K562 (cell line): ENCODE measurements around the gene GPRIN2. TPM values are rescaled to one million over a fixed set of nuclear protein-coding genes. Genes with fewer than 3 reads are reported as not detected.
A peak's percentile ranks its signal among the peaks of the same experiment; 100 is the strongest.

Experiments used
- IRF2 ChIP-seq: sonication (generic); formaldehyde crosslinking; IDR thresholded peaks from 2 replicates; pipeline ENCODE4 v1.8.1; 2022; ENCODE audit warnings: mild to moderate bottlenecking, missing genetic modification reagents
- JUND ChIP-seq, 2 experiments: IDR thresholded peaks; 2 replicates in 1 of 2; 3 replicates in 1 of 2; pipeline ENCODE4 v1.6.1; 2011; ENCODE audit warnings: borderline replicate concordance in 2 of 2, low read depth in 2 of 2, low read length in 2 of 2, improper control_type of control experiment in 1 of 2, missing biosample characterization in 1 of 2, missing genetic modification characterization in 1 of 2, missing genetic modification reagents in 1 of 2
- PHTF2 ChIP-seq: fragments of 250-450 bp; sonication (Bioruptor Pico); IDR thresholded peaks from 2 replicates; pipeline ENCODE4 v1.5.0; 2021; ENCODE audit warnings: mild to moderate bottlenecking
- SIRT6 ChIP-seq: IDR thresholded peaks from one replicate; pipeline ENCODE4 v1.6.1; 2012; ENCODE audit warnings: low read depth, mild to moderate bottlenecking, control low read depth, inconsistent platforms, low read length, moderate library complexity
- ZBTB40 ChIP-seq, 2 experiments: fragments of 450-650 bp in 1 of 2; sonication (generic) in 1 of 2; formaldehyde crosslinking in 1 of 2; IDR thresholded peaks; 2 replicates each; pipeline versions ENCODE4 v1.7.1 to v1.9.0; 2016 to 2022; ENCODE audit warnings: inconsistent platforms in 1 of 2, mild to moderate bottlenecking in 1 of 2, missing genetic modification reagents in 1 of 2
- polyA plus RNA-seq, 8 experiments: library from polyadenylated mRNA; depleted of rRNA in 4 of 8; stranded (reverse) in 5 of 8; unstranded in 3 of 8; fragments of >200 nt; fragmentation: Nextera tagmentation in 2 of 8; fragmentation: Illumina TruSeq in 1 of 8; extraction: Ambion mirVana in 2 of 8; extraction: Trizol in 1 of 8; gene quantifications; 2 replicates each; pipeline versions ENCODE4 v1.2.1 to v1.2.3, GENCODE V29; 2011 to 2014; ENCODE audit warnings: inconsistent platforms in 1 of 8, missing spikeins in 1 of 8
- total RNA-seq, 7 experiments: library from RNA; depleted of rRNA in 6 of 7; stranded (reverse); fragments of >200 nt in 6 of 7; fragmentation: Illumina TruSeq in 2 of 7; extraction: Trizol in 2 of 7; gene quantifications; 2 replicates each; pipeline versions ENCODE4 v1.2.1 to v1.2.3, GENCODE V29; 2011 to 2021; ENCODE audit warnings: low replicate concordance in 1 of 7
- TF ChIP-seq, protein P1 (sequence below), 2 experiments: fragments of 450-650 bp; IDR thresholded peaks; 2 replicates each; pipeline ENCODE4 v1.6.1; 2016

GPRIN2 gene
- total and polyA plus RNA-seq, 9 of the 15 experiments (the other 6 are each of a cell fraction or from before 2014, with no cell fraction given), result not detected

DNA sequence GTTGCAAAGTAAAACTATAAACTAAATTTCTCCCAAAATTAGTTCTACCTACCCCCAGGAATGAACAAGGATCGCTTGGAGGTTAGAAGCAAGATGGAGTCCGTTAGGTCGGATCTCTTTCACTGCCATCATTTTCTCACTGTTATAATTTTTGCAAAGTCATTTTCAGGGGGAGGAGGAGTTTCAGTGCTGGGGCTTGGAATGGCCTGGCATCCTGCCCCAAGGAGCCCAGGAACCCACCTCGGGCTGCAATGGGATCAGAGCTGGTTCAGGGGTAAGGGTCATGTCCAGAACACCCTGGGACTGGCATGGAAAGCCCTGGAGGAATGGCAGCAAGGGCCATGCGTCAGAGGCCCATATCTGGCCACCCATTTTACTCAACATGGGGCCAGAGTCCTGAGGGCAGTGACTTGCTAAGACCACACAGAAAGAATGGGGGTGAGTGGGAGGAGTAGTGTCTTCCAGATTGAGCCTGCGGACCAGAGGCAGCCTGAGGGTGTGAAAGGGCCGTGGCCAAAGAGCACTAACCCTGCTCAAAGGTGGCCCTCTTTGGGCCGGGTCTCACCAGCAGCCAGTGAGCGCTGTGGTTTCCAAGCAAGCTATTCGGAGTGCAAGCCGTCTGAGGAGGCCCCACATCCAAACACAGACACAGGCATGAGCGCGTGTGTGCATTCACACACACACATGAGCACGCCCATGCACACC, 31.8 kb downstream of the GPRIN2 start (continued):
- TF ChIP-seq ZBTB40 (IDR thresholded peaks at IDR 0.05), result no peak
- no peak for TF ChIP-seq ZBTB40 (CRISPR knock-in tag; IDR thresholded peaks at IDR 0.05)
- TF ChIP-seq, protein P1, sequence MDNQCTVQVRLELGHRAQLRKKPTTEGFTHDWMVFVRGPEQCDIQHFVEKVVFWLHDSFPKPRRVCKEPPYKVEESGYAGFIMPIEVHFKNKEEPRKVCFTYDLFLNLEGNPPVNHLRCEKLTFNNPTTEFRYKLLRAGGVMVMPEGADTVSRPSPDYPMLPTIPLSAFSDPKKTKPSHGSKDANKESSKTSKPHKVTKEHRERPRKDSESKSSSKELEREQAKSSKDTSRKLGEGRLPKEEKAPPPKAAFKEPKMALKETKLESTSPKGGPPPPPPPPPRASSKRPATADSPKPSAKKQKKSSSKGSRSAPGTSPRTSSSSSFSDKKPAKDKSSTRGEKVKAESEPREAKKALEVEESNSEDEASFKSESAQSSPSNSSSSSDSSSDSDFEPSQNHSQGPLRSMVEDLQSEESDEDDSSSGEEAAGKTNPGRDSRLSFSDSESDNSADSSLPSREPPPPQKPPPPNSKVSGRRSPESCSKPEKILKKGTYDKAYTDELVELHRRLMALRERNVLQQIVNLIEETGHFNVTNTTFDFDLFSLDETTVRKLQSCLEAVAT (IDR thresholded peaks at IDR 0.05), result no peak
- TF ChIP-seq PHTF2, result no peak
- TF ChIP-seq IRF2 (CRISPR knock-in tag), result no peak
- TF ChIP-seq JUND (IDR thresholded peaks at IDR 0.05; ENCODE audit: borderline replicate concordance, low read depth, low read length), result no peak
- peak; percentile 58; the same call in 1 of the 3 replicates for TF ChIP-seq JUND (tag; IDR thresholded peaks at IDR 0.05; ENCODE audit: borderline replicate concordance, low read depth, low read length)
- TF ChIP-seq SIRT6, result no peak
